NCI-H2196 treated with DMSO at 0.1 percent for 48 hours (cell line): ENCODE data around the gene BTBD1.

Experiments used
- DNase-seq: peaks from one replicate; lab custom pipeline; 2025; ENCODE audit not compliant: unreplicated experiment; lab: John Stamatoyannopoulos, UW

BTBD1 gene

DNA sequence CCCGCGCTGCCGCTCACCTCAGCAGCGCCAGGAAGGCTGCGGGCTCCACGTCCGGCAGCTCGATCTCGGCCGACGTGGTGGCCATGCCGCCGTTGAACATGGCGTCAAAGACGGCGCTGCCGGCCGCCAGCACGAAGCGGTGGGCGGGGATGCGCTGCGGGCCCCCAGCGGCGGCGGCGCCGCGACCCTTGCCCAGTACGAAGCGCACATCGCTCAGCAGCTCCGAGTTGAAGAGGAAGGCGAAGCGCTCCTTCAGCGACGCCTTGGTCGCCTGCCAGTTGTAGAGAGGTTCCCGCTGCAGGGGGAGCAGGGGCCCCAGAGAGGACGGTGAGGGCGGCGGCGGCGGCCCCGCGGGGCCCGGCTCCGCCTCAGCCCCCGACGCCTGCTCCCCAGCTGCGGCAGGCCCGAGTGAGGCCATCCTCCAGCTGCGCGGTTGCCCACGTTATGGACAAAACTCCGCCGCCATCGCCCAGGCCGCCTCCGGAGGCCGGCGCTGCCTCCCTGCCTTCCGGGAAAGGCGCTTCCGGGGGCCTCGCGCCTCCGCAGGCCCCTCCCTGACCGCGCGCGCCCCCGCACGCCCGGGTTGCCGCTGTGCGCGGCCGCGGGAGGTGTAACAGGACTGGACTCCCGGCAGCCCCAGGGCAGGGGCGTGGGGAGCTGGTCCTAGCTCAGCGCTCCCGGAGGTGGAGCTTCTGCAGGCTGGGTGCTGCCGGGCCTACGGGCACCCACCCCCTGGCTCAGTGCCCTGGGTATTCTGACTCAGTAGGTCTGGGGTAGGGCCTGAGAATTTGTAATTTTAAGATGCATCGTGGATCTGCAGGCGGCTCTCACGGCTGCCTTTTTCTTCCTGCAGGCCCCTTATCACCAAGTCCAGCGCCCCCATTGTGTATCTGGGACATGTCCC, at the start of gene BTBD1:
Gene BTBD1, minus strand, starts transcription at position 519 of the 904 bp plus-strand sequence. Its CDS starts 101 bp downstream, at position 418.
- peak; percentile 56 for DNase-seq

DNA sequence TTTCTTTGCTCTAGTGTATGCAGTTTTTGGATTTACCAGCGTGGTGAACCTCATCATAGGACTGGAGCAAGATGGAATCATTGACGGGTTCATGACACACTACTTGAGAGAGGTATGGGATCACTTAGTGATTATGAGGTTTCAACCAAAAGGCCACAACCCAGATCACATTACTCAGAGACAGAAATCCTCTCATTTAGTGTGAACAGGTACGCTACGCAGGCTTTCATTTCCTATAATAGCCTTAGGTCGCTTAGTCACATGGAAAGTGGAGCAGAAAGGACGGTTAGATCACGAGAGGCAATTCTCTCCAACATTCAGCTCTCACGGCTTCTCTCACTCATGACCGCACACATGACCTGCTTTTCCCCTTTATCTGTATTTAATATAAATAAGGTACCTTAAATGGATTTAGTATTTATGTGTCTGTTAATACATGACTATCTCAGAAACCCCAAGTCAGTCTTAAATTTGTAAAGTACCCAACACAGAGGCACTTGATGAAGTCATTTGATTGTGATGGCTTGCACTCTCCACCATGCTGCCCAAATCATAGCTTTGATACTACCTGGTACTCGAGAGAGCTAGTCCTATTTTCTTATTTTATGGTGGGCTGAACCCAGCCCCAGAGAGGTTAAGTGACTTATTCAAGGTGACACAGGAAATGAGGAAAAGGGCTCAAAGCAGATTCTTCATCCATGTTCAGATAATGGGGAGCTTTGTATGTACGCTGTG, 48.9 kb upstream of the BTBD1 start:
- DNase-seq, result no peak

DNA sequence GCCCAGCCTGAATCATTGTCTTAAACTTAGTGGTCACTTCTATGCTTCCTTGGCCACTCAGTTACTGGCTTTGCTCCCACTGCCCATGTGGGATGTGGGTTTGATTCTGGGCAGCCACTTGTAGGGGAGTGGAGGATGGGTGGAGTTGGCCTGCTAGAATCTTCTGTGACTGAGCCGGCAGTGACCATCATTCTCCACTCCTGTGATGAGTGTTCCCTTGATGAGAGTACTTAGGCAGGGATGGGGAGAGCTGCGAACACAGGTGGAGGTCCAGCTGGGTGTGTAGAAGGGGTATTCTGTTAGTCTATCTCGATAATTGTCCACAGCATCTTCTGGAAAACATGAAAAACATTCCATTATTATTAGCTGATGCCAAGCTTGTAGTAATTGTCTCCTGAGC, 48.4 kb upstream of the BTBD1 start:
- DNase-seq, result no peak

DNA sequence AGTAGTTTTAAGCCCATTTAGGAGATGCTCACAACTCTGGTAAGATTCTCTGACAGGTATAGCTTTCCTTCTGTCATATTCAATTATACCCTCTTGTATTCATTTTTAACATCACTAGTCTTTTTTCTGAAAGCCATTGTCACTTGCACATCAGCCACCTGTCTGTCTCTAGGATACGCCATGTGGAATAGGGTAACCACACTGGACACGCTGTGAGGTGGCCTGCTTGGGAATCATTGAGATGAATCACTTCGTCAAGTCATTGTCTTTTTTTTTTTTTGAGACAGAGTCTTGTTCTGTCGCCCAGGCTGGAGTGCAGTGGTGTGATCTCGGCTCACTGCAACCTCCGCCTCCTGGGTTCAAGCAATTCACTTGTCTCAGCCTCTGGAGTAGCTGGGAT, 47.8 kb upstream of the BTBD1 start:
- DNase-seq, result no peak

DNA sequence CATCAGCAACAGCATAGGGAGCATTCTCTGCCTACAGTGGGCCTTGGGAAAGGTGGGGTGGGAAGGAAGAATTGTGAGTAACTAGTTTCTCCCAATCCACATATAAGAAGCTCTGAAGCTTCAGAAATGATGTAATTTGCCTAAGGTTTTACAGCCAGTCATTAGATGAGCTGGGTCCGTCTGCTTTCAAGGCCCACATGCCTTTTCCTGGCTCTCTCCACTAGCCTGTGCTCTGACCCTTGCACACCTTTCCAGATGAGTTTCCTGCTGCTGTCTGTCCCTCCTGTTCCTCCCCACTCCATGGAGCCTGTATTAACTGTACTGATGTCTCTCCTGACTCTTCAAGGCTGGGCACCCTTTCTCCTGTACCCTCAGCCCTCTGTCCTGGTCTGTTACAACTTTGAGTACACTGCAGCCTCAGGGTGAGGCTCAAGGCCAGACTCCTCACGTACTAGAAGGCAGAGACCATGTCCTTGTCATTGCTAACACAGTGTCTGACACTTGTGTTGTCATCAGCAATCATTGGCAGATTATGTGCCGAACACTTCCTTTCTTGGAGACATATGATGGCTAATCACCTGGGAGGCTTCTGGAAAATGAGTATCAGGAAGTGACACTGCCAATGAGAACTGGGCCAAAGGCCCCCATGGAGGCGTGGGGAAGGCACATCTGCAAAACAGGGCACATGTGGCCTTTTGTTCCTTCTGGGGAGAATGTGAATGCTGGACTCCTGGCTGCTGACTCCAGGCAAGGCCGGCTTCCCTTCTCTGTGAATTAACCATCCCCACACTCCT, 47.0 kb upstream of the BTBD1 start:
- no peak for DNase-seq

DNA sequence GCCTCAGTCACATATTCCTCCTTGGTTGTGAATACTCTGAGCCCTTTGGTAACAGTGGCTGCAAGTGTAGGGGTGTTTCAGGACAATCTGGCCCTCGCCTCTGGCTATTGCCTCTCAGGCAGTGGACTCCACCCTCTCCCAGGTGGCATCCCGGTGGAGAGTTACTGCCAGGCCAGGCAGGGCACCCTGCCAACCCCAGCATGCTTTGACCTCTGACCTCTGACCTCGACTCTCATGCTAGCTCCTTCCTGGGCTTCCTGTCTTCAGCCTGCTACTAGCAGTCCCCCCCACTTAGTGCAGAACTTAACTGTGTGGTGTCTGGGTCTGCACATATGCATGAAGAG, 45.9 kb upstream of the BTBD1 start:
- no peak for DNase-seq

DNA sequence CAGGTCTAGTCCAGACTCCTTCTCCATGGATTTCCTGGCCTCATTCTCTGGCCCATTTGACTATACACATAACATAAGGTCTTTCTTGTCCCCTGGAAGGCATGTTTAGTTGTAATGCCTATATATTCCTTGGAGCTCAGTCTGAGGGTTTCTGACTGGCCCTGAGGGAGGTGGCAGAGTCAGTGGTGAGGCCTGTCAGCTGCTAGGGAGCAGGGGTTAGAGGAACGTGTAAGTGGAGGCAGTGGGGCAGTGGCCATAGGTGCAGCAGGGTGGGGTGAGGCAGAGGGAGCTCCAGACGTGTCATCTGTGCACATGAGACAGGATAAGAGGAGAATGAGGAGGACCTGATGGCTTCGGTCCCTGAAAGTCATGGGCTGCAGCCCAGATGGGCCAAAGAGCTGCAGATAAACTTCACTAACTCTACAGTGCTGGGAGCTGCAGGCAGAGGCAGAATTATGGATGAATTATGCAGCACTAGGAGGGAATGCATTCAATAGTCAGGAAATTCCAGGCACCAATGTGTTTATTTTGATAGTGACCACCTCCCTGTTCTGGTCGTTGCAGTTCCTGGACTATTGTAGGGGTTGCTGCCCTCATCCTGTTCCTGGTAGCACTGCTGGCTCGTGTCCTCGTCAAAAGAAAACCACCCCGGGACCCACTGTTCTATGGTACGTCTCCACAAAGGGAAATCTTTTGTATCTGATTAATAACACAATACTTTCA, 45.3 kb upstream of the BTBD1 start:
- no peak for DNase-seq

DNA sequence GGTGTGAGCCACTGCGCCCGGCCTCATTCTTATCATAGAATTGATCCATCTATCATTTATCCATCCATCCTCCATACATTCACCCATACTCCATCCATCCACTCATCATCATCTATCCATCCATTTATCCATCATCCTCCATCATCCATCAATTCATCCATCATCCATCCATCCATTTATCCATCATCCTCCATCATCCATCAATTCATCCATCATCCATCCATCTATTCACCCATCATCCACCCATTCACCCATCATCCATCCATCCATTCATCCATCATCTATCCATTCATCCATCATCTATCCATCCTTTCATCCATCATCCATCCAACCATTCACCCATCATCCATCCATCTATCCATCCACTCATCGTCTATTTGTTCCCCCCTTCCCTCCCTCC, 44.1 kb upstream of the BTBD1 start:
- DNase-seq, result no peak

DNA sequence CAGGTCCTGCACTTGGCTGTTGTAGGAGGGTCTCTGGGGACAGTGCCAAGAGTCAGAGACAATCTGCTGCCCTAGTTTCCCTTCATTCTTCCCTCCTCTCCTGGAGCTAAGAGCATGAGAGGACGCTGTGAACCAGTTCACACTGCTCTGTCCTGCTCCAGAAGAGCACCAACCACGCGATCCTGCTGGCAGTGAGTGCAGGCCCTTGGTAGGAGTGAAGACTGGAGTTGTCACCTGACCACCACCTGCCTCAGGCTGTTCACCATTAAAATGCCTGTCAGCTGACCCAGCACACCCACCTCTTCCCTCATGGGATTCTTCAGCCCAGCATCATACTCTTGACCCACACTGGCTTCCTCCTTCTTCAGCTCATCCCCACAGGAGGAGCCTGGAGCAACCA, 43.3 kb upstream of the BTBD1 start:
- no peak for DNase-seq

DNA sequence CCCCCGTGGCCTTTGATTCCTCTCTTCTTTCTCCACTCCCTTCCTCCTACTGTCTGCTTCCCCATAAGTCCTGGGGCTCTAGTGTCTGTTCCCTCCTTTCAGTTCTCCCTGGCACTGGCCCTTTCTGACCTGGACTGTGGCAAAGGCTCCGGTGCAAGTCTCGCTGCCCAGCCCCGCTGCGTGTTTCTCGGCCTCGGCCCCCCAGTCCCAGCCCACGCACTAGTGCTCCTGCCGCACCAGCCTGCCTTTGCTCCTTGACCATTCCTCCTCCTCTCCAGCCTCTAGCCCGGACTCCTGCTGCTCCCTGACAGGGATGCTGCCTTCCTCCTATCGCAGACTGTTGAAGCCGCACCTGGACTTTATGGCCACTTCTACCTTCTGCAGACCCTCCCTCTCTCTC, 42.5 kb upstream of the BTBD1 start:
- no peak for DNase-seq

DNA sequence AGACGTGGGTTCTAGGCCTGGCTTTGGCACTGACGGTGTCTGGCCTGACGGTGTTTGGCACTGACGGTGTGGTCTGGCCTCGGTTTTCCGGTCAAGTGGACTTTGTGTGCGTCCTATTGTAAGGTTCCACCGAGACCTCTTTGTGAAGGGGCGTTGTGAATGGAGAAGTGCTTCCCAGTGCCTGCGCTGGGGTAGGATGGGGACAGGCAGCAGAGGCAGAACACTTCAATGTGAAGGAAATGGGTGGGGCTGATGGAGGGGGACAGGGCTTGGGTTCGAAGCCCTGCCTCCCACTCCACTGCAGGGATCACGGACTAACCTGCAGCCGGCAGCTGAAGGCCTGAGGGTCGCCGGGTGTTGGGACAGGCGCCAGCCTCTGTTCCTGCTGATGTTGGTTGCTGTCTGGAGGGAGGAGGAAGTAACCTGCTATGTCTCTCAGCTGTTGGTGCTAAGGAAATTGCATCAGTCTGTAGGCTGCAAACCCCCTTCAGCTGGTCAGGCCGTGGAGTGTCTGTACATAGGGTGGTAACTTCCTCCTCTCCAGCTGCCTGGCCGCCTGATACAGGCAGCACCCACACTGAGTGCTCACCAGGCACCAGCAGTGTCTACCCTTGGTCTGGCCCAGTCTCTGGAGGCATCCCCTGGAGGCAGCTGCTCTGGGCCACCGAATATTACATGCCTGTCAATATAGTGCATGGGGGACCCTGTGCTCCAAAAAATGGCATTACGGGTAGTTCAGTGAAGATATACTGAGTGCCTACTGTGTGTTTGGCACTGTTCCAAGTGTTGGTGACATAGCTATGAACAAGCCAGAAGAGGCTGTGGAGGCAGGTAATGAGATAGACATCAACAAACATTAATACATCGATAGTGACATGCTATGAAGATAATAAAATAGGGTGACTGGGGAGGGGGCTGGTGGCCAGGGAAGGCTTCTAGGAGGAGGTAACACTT, 41.5 kb upstream of the BTBD1 start:
- peak; percentile 18 for DNase-seq

DNA sequence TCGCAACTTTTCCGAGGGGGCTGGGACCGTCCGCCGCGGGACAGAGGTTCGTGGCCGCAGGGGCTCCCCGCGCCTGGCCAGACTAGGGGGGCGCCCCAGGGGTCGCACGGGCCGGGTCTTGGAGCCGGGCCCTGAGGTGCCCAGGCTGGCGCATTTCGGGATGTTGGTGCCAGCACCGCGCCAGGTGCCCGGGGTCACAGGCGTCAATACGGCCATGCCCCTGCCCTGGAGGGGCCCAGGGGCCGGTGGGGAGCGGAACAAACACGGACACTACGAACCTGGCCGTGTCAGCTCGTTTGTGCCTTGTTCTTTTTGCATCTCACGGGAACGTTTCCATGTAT, 40.8 kb upstream of the BTBD1 start:
- DNase-seq, result no peak

DNA sequence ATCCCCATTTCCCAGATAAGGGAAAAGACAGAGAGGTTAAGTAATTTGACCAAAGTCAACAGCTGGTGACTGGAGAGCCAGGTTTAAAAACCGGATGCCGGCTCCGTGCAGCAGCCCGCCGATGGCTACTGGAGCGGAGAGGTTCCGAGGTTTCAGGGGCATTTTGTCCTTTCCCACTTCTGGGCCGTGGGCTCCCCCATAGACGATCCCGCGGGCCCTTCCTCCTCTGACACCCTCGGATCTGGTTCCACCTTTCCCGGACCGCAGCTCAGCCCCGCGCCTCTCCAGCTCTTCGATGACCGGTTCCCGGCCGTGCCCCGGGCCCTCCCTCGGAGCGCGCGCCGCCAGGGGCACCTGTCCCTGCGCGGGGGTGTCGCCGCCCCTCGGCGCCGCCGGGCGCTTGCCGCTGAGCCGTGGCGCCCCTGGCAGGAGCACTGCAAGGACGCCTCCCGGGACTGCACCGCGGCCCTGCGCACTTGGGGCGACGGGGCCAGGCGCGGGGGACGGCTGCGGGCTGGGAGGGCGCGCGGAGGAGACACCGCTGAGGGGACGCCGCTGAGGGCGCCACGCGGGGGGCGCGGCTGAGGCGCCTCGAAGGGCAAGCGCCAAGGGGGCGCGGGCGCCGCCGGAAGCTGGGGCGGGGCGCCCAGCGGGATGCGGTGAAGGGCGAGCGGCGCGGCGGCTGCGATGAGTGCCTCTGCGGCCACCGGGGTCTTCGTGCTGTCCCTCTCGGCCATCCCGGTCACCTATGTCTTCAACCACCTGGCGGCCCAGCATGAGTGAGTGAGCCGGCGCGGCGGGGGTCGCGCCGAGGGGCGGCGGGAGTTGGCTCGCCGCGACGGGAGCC, 40.2 kb upstream of the BTBD1 start, which contains the start of gene TM6SF1:
Gene TM6SF1, plus strand, starts transcription at position 652 of the 847 bp plus-strand sequence. Its CDS starts 36 bp downstream, at position 688.
- no peak for DNase-seq

DNA sequence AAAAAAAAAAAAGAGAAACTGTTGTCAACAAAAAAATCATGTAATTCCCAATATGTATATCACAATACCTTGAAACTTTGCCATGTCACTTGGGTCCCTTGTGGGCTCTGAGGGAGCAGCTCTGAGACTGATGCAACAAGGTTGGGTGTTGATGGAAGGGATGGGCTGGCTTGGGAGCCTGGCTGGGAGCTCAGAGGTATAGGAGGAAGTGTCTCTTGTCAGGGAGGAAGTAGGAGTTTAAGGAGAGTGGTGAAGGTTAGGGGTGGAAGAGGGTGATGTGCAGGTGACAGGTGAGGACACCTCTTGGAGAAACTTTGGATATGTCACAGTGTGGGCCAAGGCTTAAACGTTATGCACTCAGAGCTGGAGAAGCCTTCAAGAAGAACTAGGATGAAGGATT, 38.4 kb upstream of the BTBD1 start:
- no peak for DNase-seq

DNA sequence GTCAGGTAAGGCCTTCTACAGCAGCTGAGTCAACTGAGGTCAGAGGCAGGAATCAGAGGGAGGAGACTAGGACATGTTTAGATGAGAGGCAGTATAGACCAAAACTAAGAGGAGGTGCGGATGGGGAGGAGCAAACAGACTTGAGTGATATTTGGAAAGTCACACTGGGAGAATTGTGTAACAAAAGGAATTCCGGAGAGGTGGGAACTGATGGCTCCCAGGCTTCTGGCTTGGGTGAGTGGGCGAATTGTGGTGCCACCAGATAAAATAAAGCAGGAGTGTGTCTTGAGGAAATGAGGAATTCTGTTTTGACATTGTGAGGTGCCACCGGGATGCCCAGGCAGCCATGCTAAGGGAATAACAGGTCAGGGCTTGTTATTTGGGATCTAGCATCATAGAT, 37.1 kb upstream of the BTBD1 start:
- DNase-seq, result no peak

DNA sequence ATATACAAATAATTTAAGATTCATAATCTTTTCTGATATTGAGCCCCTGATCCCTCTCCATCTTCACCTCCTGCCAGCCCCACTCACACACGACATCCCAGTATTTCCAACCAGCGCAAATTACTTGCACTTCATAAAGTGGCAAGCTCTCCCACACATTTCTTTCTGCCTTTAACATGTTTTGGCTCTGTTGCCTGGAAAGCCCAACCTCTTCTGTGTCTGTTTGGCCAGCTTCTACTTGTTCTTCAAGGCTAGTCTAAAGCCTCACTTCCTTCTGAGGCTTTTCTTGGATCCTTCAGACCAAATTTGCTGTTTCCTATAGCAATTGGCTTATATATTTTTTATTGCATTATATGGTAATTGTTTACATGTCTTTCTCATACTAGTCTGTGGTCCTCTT, 35.3 kb upstream of the BTBD1 start:
- no peak for DNase-seq

DNA sequence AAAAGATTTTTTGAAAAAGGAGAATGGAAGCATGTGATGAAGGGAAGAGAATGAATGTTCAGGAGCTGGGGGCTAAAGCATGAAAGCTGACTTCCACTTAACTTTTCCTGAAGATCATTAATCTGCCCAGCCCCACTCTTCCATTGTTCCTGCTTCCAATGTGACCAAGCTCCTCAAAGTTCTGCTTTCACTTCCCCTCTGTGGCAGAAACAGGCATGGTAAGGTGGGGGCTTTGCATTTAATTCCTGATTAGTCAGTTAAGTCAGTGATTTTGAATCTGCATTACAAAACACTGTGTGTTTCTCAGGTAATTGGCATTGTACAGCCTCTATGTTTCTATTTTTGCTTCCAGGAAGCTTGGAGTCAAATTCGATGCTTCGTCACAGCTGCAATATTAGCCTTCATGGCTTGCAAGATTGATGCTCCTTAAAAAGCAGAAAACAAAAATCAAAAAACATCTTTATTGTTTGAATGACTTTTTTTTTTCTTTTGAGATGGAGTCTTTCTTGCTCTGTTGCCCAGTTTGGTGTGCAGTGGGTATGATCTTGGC, 33.1 kb upstream of the BTBD1 start:
- DNase-seq, result no peak

DNA sequence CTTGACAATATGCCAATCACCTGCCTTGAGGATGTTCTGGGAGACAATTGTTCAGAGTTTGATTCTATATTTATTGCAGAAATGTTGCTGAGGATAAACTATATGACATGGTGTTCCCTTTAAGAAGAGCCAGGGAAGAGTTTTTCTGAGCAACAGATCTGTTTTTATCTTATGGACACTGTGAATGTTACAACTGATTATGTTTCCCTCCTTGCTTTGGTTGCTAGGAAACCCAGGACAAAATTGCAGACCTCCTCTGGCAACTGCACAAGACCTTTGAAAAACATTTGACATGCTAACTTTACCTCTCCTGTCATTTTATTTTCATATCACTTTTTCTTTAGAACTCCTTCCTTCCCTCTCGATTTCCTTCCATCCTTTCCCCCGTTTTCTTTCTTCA, 32.2 kb upstream of the BTBD1 start:
- no peak for DNase-seq

DNA sequence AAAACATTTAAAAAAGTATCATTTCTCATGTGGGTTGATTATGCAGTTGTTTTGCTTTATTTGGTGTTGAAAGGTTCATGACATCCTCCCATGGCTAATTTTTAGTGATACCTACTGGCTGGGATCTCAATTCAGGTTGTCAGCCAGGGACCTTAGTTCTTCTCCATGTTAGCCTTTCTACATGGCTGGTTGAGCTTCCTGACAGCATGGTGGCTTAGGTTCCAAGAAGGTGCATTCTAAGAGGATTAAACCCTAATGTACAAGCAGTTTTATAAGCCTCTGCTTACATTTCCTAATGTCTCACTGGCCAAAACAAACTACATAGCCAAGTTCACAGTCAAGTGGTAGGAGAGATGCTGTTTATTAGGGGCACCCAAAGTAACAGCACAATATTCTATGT, 31.0 kb upstream of the BTBD1 start:
- no peak for DNase-seq
